Stimulated activated CD8-positive, alpha-beta memory T cell treated with anti-CD3 and anti-CD28 coated beads, Interleukin-15, amount 100 ng/mL, for 48 hours (primary cell): Measurements from ENCODE around the gene MBTPS1.

Experiments
- DNase-seq, 2 donors: peaks; one replicate each; pipeline ENCODE4 v3.0.0-alpha.2; 2020; ENCODE audit warnings: low read depth in 2 of 2

Gene MBTPS1

GRCh38 chr16:84004442-84004841 lies 112.3 kb downstream of the MBTPS1 start:
- no peak for DNase-seq
